Inflammatory macrophage (primary cell): ENCODE data around the gene C1orf232.

Experiments used
- DNase-seq, 2 donors: peaks; one replicate each; pipeline ENCODE4 v3.0.0-alpha.2; 2020 to 2022
- total RNA-seq, 18 experiments: gene quantifications; one replicate each; lab custom pipeline; 2026; ENCODE audit warnings: mixed read lengths in 6 of 18, inconsistent platforms in 2 of 18; lab: John Stamatoyannopoulos, UW

The C1orf232 gene
- total RNA-seq = 0 to 0.08 (median 0) reads per million in 18 experiments

- no peak for DNase-seq
These were observed at the start of gene C1orf232 for GRCh38 chr1:26168410-26169197. Gene C1orf232, minus strand, starts transcription at chr1:26168963. Its CDS starts 464 bp downstream, at chr1:26168499.

DNA sequence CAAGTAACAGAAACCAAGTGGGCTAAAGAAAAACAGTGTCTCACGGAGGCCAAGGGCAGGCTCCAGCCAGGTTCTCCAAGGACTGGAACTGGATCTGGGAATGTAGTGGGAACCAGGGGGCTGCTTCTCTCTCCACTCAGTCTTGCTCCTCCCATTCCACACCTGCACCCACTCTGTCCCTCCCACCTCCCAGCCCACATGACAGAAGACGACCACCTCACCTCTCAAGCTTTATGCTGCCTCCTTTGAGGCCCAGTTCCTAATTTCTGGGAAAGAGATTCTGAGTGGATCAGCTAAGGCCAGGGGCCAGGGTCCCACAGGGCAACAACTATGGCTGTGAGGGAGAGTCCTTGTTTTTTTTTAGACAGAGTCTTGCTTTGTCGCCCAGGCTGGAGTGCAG, 46.5 kb upstream of the C1orf232 start:
- DNase-seq = no peak

DNA sequence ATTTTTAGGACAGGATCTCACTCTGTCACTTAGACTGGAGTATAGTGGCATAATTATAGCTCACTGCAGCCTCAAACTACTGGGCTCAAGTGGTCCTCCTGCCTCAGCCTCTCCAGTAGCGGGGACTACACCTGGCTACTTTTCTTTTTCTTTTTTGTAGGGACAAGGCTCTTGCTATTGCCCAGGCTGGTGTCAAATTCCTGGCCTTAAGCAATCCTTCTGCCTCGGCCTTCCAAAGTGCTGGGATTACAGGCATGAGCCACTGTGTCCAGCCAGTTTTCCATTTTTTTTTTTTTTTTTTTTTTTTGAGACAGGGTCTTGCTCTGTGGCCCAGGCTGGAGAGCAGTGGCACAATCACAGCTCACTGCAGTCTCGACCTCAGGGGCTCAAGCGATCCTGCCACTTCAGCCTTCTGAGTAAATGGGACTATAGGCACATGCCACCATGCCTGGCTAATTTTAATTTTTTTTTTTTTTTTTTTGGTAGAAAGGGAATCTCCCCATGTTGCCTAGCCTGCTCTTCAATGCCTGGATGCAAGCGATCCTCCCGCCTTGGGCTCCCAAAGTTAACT, 44.7 kb upstream of the C1orf232 start:
- no peak for DNase-seq

DNA sequence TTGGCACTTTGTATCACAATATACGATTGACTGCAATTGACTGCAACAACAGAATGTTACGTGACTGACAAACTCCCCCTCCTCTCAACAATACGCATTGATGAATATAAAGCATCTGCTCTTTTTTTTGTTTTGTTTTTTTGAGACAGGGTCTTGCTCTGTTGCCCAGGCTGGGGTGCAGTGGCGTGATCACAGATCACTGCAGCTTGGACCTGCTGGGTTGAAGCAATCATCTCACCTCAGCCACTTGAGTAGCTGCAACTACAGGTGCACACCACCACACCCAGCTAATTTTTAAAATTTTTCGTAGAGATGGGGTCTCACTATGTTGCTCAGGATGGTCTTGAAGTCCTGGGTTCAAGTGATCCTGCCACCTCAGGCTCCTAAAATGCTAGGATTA, 44.0 kb upstream of the C1orf232 start:
- DNase-seq = no peak

DNA sequence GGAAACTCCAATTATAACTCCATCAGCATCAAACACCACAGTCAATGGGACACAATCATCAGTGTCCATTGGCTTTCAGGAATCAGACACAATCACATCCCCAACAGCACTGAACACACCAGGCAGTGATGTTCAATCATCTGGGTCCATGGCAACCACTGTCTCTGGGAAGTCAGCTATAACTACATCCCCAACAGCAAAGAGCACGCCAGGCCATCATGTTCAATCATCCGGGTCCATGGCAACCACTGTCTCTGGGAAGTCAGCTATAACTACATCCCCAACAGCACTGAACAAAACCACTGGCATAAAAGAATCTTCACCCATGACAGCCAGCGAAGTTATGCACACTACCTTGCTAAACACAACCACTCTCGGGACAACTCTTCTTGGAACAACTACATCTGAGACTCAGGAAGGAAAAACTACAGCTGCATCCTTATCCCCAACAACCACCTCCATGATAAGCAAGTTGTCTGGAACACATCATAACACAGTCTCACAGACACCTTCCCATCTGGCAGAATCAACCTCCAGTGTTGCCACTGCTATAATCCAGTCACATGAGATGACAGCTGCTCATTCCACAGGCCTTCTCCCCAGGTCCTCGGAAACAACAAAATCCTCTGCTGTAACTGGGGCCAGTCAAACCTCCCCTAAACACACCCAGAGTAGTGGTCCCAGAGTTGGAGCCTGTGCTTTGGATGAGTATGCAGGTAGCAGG, 41.5 kb upstream of the C1orf232 start:
- no peak for DNase-seq

- peak in 1 of 2 donors; percentile 12 for DNase-seq
These were observed 35.0 kb upstream of the C1orf232 start for GRCh38 chr1:26203642-26204318.

GRCh38 chr1:26200413-26200812, 31.6 kb upstream of the C1orf232 start:
- no peak for DNase-seq

GRCh38 chr1:26197813-26198212, 29.1 kb upstream of the C1orf232 start:
- no peak for DNase-seq

GRCh38 chr1:26197301-26197700, 28.5 kb upstream of the C1orf232 start:
- no peak for DNase-seq

- DNase-seq = no peak
These were observed 27.0 kb upstream of the C1orf232 start for GRCh38 chr1:26195805-26196204.

DNA sequence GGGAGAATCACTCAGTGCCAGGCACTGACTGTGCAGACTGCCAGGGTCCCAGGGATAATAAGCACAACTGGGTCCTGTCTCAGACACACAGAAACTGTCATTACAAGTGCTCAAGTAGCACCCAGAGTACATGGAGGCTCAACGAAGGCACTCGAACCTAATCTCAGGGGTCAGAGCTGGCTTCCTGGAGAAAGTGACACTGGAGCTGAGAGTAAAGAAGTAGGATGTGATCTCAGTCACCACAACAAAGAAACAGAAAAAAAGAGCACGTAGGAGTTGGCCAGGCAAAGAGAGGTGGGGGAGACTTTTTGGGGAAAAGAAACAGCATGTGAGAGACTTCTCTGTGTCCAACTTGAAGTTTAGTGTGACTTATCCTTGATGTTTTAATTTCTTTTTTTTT, 23.0 kb upstream of the C1orf232 start:
- no peak for DNase-seq

DNA sequence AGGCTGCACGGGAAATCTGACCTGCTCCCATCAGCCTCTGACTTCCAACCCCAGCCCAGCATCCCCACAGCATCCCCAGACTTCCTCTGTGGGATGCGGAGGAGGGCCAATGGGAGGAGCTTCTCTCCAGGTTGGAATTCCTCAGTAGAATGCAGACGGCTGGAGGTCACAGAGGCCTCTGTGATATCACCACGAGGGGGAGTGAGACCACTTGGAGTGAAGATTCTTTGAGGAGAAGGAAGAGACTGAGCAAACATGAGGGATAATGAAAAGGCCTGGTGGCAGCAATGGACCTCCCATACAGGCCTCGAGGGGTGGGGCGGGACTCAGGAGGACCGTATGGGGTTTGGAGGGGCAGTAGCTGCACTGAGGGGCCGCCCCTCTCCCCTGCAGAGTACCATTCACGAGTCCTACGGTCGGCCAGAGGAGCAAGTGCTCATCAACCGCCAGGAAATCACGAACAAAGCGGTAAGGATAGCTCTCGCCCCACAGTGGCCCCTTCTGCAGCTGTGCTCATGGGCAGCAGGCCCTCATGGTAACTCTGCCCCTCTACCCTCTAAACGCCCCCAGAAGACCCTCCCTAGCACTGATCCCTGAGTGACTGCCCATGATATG, 21.7 kb upstream of the C1orf232 start, which contains the start of gene CATSPER4:
TSS of gene CATSPER4 (plus strand) at position 230 of the 615 bp plus-strand sequence. CDS start at position 256, 26 bp downstream.
- DNase-seq = peak in 1 of 2 donors; percentile 10

DNA sequence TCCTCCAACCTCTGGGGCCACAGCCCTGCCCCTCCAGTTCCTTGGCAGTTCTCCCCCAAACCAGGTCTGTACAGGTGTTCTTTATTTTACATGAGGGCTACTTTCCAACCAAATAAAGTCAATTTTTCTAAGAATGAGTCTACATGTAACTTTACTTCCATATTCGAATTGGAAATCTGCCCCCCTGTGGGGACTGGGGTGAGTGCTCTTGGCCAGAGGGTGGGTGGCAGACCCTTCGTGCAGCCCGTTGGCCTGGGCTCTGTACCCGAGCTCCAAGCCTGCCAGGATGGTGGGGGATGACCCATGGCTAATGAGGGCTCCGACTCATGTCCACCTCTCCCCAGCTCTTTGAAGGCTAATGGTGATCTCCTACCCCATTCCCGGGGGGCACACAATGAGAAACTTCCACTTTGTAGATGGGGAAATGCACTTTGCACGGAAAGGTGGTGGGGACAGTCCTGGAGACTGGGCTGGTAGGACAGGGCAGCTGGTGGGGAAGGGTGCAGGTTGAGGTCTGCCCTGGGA, 21.1 kb upstream of the C1orf232 start:
- DNase-seq = no peak

DNA sequence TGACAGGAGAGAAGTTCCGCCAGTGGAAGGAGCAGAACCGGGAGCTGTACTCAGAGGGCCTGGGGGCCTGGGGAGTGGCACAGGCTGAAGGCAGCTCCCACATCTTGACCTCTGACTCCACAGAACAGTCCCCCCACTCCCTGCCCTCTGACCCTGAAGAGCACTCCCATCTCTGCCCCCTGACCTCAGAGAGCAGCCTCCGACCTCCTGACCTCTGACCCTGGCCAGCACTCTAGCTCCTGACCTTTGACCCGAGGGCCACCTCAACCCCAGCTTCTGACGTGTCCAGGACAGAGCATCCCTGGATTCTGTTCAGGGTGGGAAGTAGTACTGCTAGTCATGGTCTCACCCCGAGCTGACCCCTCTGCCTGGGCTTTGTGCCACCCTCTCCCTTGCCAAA, 20.6 kb upstream of the C1orf232 start:
- DNase-seq = no peak

GRCh38 chr1:26188477-26188876, 19.7 kb upstream of the C1orf232 start:
- no peak for DNase-seq

GRCh38 chr1:26187882-26188281, 19.1 kb upstream of the C1orf232 start:
- DNase-seq = no peak

- no peak for DNase-seq
These were observed 16.1 kb upstream of the C1orf232 start for GRCh38 chr1:26184883-26185282.

GRCh38 chr1:26184086-26184485, 15.3 kb upstream of the C1orf232 start:
- DNase-seq = no peak

GRCh38 chr1:26182383-26182696, 13.6 kb upstream of the C1orf232 start:
- DNase-seq = no peak

GRCh38 chr1:26181586-26182382, 13.0 kb upstream of the C1orf232 start:
- DNase-seq = no peak

DNA sequence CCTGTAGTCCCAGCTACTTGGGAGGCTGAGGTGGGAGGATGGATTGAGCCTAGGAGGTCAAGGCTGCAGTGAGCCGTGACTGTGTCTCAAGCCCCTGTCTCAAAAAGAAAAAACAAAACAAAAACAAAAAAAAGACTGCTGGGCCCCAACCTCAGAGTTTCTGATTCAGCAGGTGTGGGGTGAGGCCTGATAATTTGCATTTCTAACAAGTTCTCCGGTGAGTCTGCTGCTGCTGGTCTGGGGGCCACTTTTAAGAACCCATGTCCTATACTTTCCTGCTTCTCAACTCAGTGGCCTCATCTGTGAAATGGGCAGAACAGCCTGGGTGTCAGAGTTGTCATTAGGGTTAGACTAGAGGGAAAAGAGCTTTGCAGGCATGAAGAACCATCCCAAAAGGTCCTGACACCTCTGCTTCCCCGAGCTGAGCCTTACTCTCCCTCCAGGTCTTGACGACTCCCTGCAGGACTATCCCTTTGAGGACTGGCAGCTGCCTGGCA, 11.3 kb upstream of the C1orf232 start:
- DNase-seq = no peak
